ENCODE data around the gene SPOCK1.
A peak's percentile ranks its signal among the peaks of the same experiment; 100 is the strongest.

The SPOCK1 gene

DNA sequence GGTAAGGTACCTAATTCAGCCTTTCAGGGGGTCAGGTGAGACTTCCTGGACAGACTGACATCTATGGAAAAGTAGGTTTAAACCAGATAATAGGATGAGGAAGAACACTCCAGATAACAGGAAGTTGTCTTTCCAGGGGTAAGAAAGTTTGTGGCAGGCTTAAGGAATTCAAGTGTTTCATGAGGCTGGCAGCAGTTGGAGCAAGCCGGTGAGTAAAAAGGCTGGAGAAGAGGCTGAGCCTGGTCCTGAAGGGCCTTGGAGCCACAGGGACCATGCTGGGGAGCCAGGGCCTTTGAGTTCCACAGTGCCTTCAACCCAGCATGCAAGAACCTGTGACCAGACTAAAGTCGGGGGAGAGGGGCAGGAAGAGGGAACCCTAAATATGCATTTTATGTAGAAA is 353.4 kb downstream of the SPOCK1 start:
- DNase-seq (ENCODE audit: low read depth), result no peak
- no peak overlapping the region for H3K4me3 ChIP-seq (ENCODE audit: control insufficient read depth, low read depth, low read length)
- TF ChIP-seq, protein P1, sequence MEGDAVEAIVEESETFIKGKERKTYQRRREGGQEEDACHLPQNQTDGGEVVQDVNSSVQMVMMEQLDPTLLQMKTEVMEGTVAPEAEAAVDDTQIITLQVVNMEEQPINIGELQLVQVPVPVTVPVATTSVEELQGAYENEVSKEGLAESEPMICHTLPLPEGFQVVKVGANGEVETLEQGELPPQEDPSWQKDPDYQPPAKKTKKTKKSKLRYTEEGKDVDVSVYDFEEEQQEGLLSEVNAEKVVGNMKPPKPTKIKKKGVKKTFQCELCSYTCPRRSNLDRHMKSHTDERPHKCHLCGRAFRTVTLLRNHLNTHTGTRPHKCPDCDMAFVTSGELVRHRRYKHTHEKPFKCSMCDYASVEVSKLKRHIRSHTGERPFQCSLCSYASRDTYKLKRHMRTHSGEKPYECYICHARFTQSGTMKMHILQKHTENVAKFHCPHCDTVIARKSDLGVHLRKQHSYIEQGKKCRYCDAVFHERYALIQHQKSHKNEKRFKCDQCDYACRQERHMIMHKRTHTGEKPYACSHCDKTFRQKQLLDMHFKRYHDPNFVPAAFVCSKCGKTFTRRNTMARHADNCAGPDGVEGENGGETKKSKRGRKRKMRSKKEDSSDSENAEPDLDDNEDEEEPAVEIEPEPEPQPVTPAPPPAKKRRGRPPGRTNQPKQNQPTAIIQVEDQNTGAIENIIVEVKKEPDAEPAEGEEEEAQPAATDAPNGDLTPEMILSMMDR (IDR thresholded peaks at IDR 0.05; ENCODE audit: control insufficient read depth, insufficient read depth, low read depth, low read length, missing control alignments), result no peak

DNA sequence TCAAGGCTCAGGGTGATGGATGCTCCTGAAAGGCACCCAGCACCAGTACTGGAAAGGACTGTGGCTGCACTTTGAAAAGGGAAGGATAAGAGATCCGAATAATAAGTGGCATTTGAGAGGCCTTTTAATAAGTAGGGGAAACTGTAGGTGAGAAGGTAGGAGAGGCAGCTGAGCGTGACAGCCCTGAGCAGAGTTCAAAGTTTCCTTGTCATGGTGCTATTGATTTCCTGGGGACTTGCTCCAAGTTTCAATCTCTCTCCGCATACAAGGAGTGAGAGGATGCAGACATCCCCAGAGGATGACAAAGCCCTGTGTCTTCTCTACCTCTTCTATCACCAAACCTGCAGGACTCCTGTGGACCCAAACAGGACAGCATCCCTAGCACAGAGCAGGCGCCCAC is 354.5 kb downstream of the SPOCK1 start:
- no peak for DNase-seq (ENCODE audit: low read depth)
- no peak overlapping the region for H3K4me3 ChIP-seq (ENCODE audit: control insufficient read depth, low read depth, low read length)
- TF ChIP-seq, protein P1 (IDR thresholded peaks at IDR 0.05; ENCODE audit: control insufficient read depth, insufficient read depth, low read depth, low read length, missing control alignments), result no peak

DNA sequence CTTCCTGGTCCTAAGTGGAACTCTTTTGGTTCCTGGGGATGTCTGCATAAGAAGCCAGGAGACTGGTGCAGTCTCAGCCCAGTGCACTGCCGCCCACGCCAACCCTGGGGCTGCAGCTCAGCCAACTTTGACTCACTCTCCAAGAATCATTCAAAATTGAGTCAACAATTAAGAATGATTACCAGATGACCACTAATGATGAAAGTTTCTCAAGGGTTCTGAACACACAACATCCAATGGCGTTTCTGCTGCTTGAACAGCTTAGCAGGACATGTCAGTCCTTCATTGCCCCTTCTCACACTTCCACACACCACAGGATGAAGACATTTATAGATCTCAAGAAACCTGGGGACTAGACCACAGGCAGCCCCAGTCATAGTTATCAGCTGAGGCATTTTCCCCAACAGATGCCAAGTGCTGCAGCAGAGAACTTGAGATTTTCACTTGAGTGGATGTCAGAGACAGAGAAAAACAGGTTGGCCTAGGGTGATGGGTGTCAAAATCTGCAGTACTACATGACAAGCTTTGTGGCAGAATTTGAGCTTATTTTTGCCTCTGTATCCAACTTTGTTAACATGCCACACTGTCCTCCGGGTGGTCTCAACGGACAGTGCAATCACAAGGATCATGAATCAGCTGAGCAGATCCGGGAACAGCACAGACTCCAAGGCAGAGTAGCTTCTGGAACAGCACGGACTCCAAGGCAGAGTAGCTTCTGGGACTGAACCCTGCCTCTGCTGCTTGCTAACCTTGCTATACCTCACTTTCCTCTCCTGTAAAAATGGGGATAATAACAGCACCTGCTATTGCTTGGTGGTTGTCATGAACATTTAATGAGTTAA is 356.1 kb downstream of the SPOCK1 start:
- TF ChIP-seq, protein P1 (IDR thresholded peaks at IDR 0.05; ENCODE audit: control insufficient read depth, insufficient read depth, low read depth, low read length, missing control alignments), result no peak
- peak; percentile 91 for DNase-seq (ENCODE audit: low read depth)
- H3K4me3 ChIP-seq (ENCODE audit: control insufficient read depth, low read depth, low read length), result no peak overlapping the region

DNA sequence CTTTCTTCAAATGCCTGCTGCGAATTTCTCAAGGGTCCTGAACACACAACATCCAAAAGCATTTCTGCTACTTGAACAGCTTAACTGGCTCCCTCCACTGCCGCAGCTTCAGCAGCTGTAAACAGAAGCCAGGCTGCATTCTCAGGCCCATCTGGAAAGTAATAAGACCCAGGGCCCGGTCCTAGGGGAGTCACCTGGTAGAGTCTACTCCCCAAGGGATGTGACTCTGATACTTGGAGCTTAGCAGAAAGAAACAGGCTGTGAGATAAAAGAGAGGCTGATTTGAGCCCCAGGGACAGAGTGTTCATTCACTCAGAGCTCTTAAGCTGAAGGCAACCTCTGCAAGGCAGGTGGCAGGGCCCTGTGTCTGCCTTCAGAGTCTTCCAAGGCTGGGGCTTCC is 356.8 kb downstream of the SPOCK1 start:
- DNase-seq (ENCODE audit: low read depth), result no peak
- H3K4me3 ChIP-seq (ENCODE audit: control insufficient read depth, low read depth, low read length), result no peak overlapping the region
- TF ChIP-seq, protein P1 (IDR thresholded peaks at IDR 0.05; ENCODE audit: control insufficient read depth, insufficient read depth, low read depth, low read length, missing control alignments), result no peak

DNA sequence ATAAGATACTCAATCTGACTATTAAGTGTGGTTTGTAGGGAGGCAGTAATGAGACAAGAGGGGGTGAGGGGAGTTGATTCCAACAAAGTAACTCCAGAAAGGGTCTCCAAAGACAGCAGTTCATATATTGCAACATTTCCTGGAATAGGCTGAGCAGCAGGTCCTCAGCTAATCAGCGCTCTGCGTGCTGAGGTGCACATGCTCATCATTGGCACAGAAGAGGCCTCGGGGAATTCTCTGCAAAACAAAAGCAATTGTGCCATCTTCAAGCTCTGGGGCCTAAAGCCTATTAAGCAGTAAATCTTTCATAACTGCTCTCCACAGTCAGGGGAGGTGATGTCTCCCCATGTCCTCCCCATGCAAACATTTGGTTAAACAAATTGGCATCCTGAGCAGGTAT is 357.3 kb downstream of the SPOCK1 start:
- H3K4me3 ChIP-seq (ENCODE audit: control insufficient read depth, low read depth, low read length), result no peak overlapping the region
- TF ChIP-seq, protein P1 (IDR thresholded peaks at IDR 0.05; ENCODE audit: control insufficient read depth, insufficient read depth, low read depth, low read length, missing control alignments), result no peak
- no peak for DNase-seq (ENCODE audit: low read depth)

DNA sequence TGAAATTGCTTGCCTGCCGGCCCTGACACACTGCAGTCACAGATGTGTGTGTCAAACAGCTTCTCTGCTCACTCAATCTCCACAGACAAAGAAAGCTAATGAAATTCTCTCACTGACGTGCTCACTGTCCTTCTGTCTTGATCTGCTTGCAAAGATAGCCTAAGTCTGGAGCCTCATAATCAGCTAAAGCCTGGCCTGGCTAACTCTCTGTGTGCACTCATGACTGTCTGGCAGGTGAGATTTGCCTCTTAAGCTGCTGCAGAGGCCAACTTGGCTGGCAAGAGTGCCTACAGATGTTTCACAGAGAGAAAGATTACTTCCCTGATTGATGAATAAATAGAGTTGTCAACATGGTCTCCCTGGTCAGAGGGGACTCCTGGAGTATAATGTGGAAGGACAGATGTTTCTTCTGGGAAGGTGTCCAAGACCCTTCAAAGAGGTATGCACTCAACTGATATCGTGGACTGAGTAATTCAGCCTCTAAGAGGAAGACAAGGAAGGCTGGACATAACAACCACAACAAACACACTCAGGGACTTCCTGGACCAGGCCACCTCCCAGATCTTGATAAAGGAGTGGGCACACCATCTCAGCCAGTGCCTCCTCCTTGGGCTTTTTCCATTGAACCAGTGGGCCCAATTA is 362.0 kb downstream of the SPOCK1 start:
- TF ChIP-seq, protein P1 (IDR thresholded peaks at IDR 0.05; ENCODE audit: control insufficient read depth, insufficient read depth, low read depth, low read length, missing control alignments), result no peak
- no peak for DNase-seq (ENCODE audit: low read depth)
- H3K4me3 ChIP-seq (ENCODE audit: control insufficient read depth, low read depth, low read length), result no peak overlapping the region
